GM12891 (cell line): Measurements from ENCODE around the gene CMIP.
A peak's percentile ranks its signal among the peaks of the same experiment; 100 is the strongest.

ENCODE experiments used
- DNase-seq: peaks from one replicate; pipeline ENCODE4 v3.0.0; 2011; ENCODE audit warnings: low spot score; ENCODE audit not compliant: insufficient read length
- FAIRE-seq: peaks from 2 replicates; lab custom pipeline; 2011; peaks lifted over from hg19 to GRCh38; lab: Jason Lieb, UNC
- PAX5 ChIP-seq: IDR thresholded peaks from 2 replicates; pipeline ENCODE4 v1.6.1; 2011; ENCODE audit warnings: low read length, moderate library complexity, mild to moderate bottlenecking; ENCODE audit not compliant: insufficient read depth, severe bottlenecking
- POLR2A ChIP-seq: IDR thresholded peaks from 2 replicates; pipeline ENCODE4 v1.6.1; 2011; ENCODE audit warnings: low read depth, low read length, control low read depth
- POLR2AphosphoS5 ChIP-seq: IDR thresholded peaks from 2 replicates; pipeline ENCODE4 v1.6.1; 2011; ENCODE audit warnings: low read depth, low read length, control low read depth
- POU2F2 ChIP-seq: IDR thresholded peaks from 2 replicates; pipeline ENCODE4 v1.6.1; 2011; ENCODE audit warnings: low read depth, mild to moderate bottlenecking, control low read depth, low read length, moderate library complexity
- SPI1 ChIP-seq: IDR thresholded peaks from 2 replicates; pipeline ENCODE4 v1.6.1; 2011; ENCODE audit warnings: low read depth, low read length, control low read depth
- TAF1 ChIP-seq: IDR thresholded peaks from 2 replicates; pipeline ENCODE4 v1.6.1; 2011; ENCODE audit warnings: low read depth, low read length, control low read depth

CMIP gene

DNA sequence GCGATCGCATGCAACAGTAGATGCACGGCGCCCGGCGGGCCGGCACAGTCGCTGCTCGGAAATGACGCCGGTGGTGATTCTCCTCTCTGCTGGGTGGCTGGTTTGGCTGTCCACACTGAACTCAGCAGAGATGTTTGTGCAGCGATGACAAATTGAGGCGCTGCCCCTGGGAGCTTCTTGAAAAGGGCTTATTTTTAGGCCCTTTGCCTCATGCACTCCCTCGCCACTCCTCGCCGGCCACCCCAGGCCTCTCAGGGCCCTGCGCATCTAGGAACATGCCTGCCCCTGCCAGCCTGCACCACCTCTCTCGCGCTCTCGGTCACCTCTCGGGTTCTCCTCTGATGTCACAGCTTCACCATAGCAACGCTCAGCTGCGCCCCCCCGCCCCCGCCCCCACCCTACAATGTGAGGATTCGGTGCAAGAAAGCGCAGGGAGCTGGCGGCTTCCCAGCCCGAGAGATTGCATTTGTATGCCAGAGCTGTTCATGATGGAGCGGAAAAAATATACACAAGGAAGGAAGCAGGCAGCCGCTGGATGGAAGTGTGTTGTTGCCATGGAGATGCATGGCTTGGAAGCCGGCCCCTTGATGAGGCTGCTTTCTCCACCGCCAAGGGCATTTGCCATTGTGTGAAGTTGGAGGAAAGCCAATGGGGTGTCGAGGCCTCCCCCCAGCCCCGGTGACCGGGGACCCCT is 253.2 kb downstream of the CMIP start:
- FAIRE-seq (no peak), DNase-seq (no peak)
- TF ChIP-seq POU2F2: no peak
- TF ChIP-seq PAX5: no peak
- TF ChIP-seq POLR2A: no peak
- no peak for TF ChIP-seq TAF1
- no peak for TF ChIP-seq SPI1
- TF ChIP-seq POLR2AphosphoS5: no peak

GRCh38 chr16:81698310-81698641 is 253.7 kb downstream of the CMIP start:
- no peak for FAIRE-seq
- TF ChIP-seq POLR2AphosphoS5: no peak
- TF ChIP-seq TAF1: no peak
- TF ChIP-seq SPI1: no peak
- TF ChIP-seq POLR2A: no peak
- no peak for TF ChIP-seq PAX5
- TF ChIP-seq POU2F2: no peak

GRCh38 chr16:81699596-81699995 is 255.0 kb downstream of the CMIP start:
- no peak for TF ChIP-seq POLR2AphosphoS5
- no peak for TF ChIP-seq TAF1
- no peak for DNase-seq
- no peak for FAIRE-seq

More at GRCh38 chr16:81698310-81698641, 253.7 kb downstream of the CMIP start:
- no peak for DNase-seq

DNA sequence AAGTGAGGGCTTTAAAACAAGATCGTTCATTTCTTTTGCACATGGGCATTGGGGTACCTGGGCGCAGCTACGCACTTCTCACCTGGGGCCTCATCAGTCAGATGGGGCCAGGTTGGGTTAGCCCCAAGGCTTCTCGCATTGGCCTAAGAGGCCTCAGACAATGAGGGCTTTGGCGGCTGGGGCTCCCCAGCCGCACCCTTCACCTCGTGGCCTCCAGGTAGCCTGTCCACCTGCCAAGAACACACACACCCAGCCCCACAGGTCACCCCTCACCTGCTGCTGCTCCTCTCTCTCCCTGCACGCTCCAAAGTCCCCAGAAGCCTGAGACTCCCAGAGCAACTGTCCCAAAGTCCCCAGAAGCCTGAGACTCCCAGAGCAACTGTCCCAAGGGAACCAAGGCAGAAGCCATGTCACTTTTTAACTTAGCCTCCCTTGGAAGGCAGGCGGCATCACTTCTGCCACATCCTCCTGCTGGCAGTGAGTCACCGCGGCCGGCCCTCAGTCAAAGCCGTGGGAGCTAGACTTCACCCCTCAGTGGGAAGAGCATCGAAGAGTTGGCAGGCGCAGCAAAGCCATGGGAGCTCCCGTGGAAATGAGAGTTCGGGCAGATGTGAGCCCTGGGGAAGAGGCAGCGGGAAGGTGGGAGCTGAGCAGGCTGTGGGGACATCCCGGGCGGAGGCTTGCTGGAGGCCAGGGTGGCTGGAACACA is 255.6 kb downstream of the CMIP start:
- FAIRE-seq (no peak), DNase-seq (no peak)
- no peak for TF ChIP-seq POLR2A
- no peak for TF ChIP-seq PAX5
- TF ChIP-seq POU2F2: no peak
- TF ChIP-seq TAF1: no peak
- TF ChIP-seq SPI1: no peak
- no peak for TF ChIP-seq POLR2AphosphoS5

GRCh38 chr16:81700780-81701165 is 256.2 kb downstream of the CMIP start:
- FAIRE-seq (no peak), DNase-seq (no peak)

GRCh38 chr16:81701296-81701970 is 256.8 kb downstream of the CMIP start:
- FAIRE-seq: no peak
- TF ChIP-seq SPI1 (no peak), POLR2AphosphoS5 (no peak)
- no peak for DNase-seq

More at GRCh38 chr16:81700780-81701165, 256.2 kb downstream of the CMIP start:
- no peak for TF ChIP-seq SPI1
- TF ChIP-seq PAX5: no peak
- TF ChIP-seq POLR2AphosphoS5: no peak
- TF ChIP-seq POU2F2: no peak
- TF ChIP-seq POLR2A: no peak
- no peak for TF ChIP-seq TAF1

GRCh38 chr16:81702506-81702905 is 257.9 kb downstream of the CMIP start:
- no peak for FAIRE-seq

GRCh38 chr16:81703177-81704155 is 258.9 kb downstream of the CMIP start:
- TF ChIP-seq POU2F2: no peak
- TF ChIP-seq TAF1: no peak
- no peak for TF ChIP-seq POLR2AphosphoS5
- TF ChIP-seq SPI1: no peak
- no peak for TF ChIP-seq POLR2A
- no peak for TF ChIP-seq PAX5
- no peak for DNase-seq
- peak; percentile 55 for FAIRE-seq

More at GRCh38 chr16:81702506-81702905, 257.9 kb downstream of the CMIP start:
- no peak for DNase-seq
- TF ChIP-seq PAX5 (no peak), POLR2AphosphoS5 (no peak), POU2F2 (no peak), POLR2A (no peak)

GRCh38 chr16:81705261-81705660 is 260.7 kb downstream of the CMIP start:
- TF ChIP-seq PAX5: no peak
- no peak for TF ChIP-seq POLR2AphosphoS5
- no peak for TF ChIP-seq POU2F2
- no peak for TF ChIP-seq POLR2A
- TF ChIP-seq TAF1: no peak
- TF ChIP-seq SPI1: no peak
- no peak for FAIRE-seq
- DNase-seq: no peak
